Cardiac muscle cell (in vitro differentiated cells and primary cell): ENCODE results near the gene HTRA1. TPM values are rescaled to one million over a fixed set of nuclear protein-coding genes. Genes with fewer than 3 reads are reported as not detected.

Experiments used
- DNase-seq, 2 donors: peaks; one replicate each; pipeline versions ENCODE4 v3.0.0 to v3.0.0-alpha.2; 2010 to 2017; ENCODE audit warnings: low read depth in 1 of 2, low spot score in 1 of 2
- H3K27ac ChIP-seq: fragments of 200-600 bp; sonication (generic); 2 replicates; pipeline ENCODE4 v1.5.1; 2016
- H3K27me3 ChIP-seq: fragments of 200-600 bp; sonication (generic); 2 replicates; pipeline ENCODE4 v1.6.0; 2016; ENCODE audit warnings: control low read depth
- H3K36me3 ChIP-seq: fragments of 200-600 bp; sonication (generic); 2 replicates; pipeline ENCODE4 v1.5.1; 2016; ENCODE audit warnings: control low read depth
- H3K4me1 ChIP-seq: fragments of 200-600 bp; sonication (generic); 2 replicates; pipeline ENCODE4 v1.8.1; 2017; ENCODE audit warnings: low read depth, mild to moderate bottlenecking, mixed run types
- H3K4me3 ChIP-seq: fragments of 200-600 bp; sonication (generic); 2 replicates; pipeline ENCODE4 v1.5.1; 2016; ENCODE audit warnings: mild to moderate bottlenecking
- H3K9me3 ChIP-seq: fragments of 200-600 bp; sonication (generic); 2 replicates; pipeline ENCODE4 v1.5.1; 2017; ENCODE audit warnings: low read depth, mild to moderate bottlenecking, control low read depth
- polyA plus RNA-seq: library from polyadenylated mRNA; unstranded; fragments of >200 nt; fragmentation: Nextera tagmentation; extraction: Ambion mirVana; gene quantifications from 2 replicates; pipeline ENCODE4 v1.2.1, GENCODE V29; 2016
- total RNA-seq: library from RNA; depleted of rRNA; stranded (reverse); fragments of >200 nt; gene quantifications from 2 replicates; pipeline ENCODE4 v1.2.3, GENCODE V29; 2016
- TF ChIP-seq, protein P1 (sequence below): IDR thresholded peaks from 2 replicates; pipeline ENCODE4 v1.5.1; 2012; ENCODE audit warnings: low read depth, mild to moderate bottlenecking, low read length

HTRA1 gene
- total and polyA plus RNA-seq, 2 experiments from 2014 or later = 154 to 226 TPM

- no peak for DNase-seq
- Histone ChIP-seq H3K4me3 (no peak overlapping the region), H3K27ac (no peak overlapping the region), H3K27me3 (no peaks in the 10 kb centered on the region), H3K9me3 (no peaks in the 10 kb centered on the region), H3K36me3 (no peaks in the 10 kb centered on the region), H3K4me1 (peaks cover 6% of the 10 kb centered on the region)
- TF ChIP-seq, protein P1, sequence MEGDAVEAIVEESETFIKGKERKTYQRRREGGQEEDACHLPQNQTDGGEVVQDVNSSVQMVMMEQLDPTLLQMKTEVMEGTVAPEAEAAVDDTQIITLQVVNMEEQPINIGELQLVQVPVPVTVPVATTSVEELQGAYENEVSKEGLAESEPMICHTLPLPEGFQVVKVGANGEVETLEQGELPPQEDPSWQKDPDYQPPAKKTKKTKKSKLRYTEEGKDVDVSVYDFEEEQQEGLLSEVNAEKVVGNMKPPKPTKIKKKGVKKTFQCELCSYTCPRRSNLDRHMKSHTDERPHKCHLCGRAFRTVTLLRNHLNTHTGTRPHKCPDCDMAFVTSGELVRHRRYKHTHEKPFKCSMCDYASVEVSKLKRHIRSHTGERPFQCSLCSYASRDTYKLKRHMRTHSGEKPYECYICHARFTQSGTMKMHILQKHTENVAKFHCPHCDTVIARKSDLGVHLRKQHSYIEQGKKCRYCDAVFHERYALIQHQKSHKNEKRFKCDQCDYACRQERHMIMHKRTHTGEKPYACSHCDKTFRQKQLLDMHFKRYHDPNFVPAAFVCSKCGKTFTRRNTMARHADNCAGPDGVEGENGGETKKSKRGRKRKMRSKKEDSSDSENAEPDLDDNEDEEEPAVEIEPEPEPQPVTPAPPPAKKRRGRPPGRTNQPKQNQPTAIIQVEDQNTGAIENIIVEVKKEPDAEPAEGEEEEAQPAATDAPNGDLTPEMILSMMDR = no peak
These were observed 97.1 kb downstream of the HTRA1 start for GRCh38 chr10:122558452-122558851.

GRCh38 chr10:122559228-122559627, 97.9 kb downstream of the HTRA1 start:
- no peak for DNase-seq
- no peak overlapping the region for H3K27ac ChIP-seq
- no peaks in the 10 kb centered on the region for H3K9me3 ChIP-seq
- H3K27me3 ChIP-seq = no peaks in the 10 kb centered on the region
- TF ChIP-seq, protein P1 = no peak
- H3K36me3 ChIP-seq = no peaks in the 10 kb centered on the region
- peaks cover 6% of the 10 kb centered on the region for H3K4me1 ChIP-seq
- H3K4me3 ChIP-seq = no peak overlapping the region

- TF ChIP-seq, protein P1 = no peak
- Histone ChIP-seq H3K27me3 (no peaks in the 10 kb centered on the region), H3K27ac (no peak within 1 kb of the TSS), H3K4me3 (no peak within 1 kb of the TSS), H3K4me1 (peaks cover 6% of the 10 kb centered on the region), H3K9me3 (no peaks in the 10 kb centered on the region), H3K36me3 (no peaks in the 10 kb centered on the region)
- DNase-seq = no peak
These were observed 99.0 kb downstream of the HTRA1 start, which contains the start of gene DMBT1 for GRCh38 chr10:122560279-122560804. DMBT1 (plus strand) TSS chr10:122560754; CDS start chr10:122560771, 17 bp downstream.

GRCh38 chr10:122561212-122561611, 99.9 kb downstream of the HTRA1 start:
- Histone ChIP-seq H3K27ac (no peak overlapping the region), H3K9me3 (no peaks in the 10 kb centered on the region), H3K36me3 (no peaks in the 10 kb centered on the region), H3K27me3 (no peaks in the 10 kb centered on the region), H3K4me1 (peaks cover 6% of the 10 kb centered on the region), H3K4me3 (no peak overlapping the region)
- TF ChIP-seq, protein P1 = no peak
- DNase-seq = peak in 1 of 2 donors; percentile 39

GRCh38 chr10:122561792-122562191, 100.4 kb downstream of the HTRA1 start:
- Histone ChIP-seq H3K4me3 (no peak overlapping the region), H3K36me3 (no peaks in the 10 kb centered on the region), H3K4me1 (peaks cover 6% of the 10 kb centered on the region), H3K9me3 (no peaks in the 10 kb centered on the region), H3K27ac (no peak overlapping the region), H3K27me3 (no peaks in the 10 kb centered on the region)
- DNase-seq = no peak
- TF ChIP-seq, protein P1 = no peak

Other genes starting within 250 kb of the HTRA1 start
- gene BTBD16, start 190.3 kb upstream of the HTRA1 start, total RNA-seq = 0.09 TPM in 1 of 2 replicates, not detected in the other
- gene BTBD16, start 190.3 kb upstream of the HTRA1 start, polyA plus RNA-seq = 0.16 TPM in 1 of 2 replicates, not detected in the other
- gene PLEKHA1, start 86.8 kb upstream of the HTRA1 start, total RNA-seq = 26.5 and 30.0 TPM in 2 replicates
- 44.8 and 66.1 TPM in 2 replicates for gene PLEKHA1, start 86.8 kb upstream of the HTRA1 start, polyA plus RNA-seq
- not detected in 2 replicates for gene ARMS2, start 6.9 kb upstream of the HTRA1 start, total RNA-seq
- not detected in 2 replicates for gene ARMS2, start 6.9 kb upstream of the HTRA1 start, polyA plus RNA-seq
- 0.07 TPM in 1 of 2 replicates, not detected in the other for gene DMBT1, start 99.2 kb downstream of the HTRA1 start, total RNA-seq
- gene DMBT1, start 99.2 kb downstream of the HTRA1 start, polyA plus RNA-seq = not detected in 2 replicates
- not detected in 2 replicates for gene C10orf120, start 238.3 kb downstream of the HTRA1 start, total RNA-seq
- not detected in 2 replicates for gene C10orf120, start 238.3 kb downstream of the HTRA1 start, polyA plus RNA-seq